KMS-11 (cell line): ENCODE results near the gene HRH3.

Experiments
- H2AFZ ChIP-seq: fragments of 200-600 bp; sonication (generic); 2 replicates; pipeline ENCODE4 v1.6.1; 2016; ENCODE audit warnings: antibody characterized with exemption, mixed run types, low read depth
- H3K27ac ChIP-seq: fragments of 200-600 bp; sonication (generic); 2 replicates; pipeline ENCODE4 v1.6.1; 2016; ENCODE audit warnings: mild to moderate bottlenecking, mixed run types
- H3K27me3 ChIP-seq: fragments of 200-600 bp; sonication (generic); 2 replicates; pipeline ENCODE4 v1.6.1; 2017; ENCODE audit warnings: mild to moderate bottlenecking, low read depth, mixed run types, moderate library complexity; ENCODE audit not compliant: insufficient read depth
- H3K36me3 ChIP-seq: fragments of 200-600 bp; sonication (generic); 2 replicates; pipeline ENCODE4 v1.6.1; 2017; ENCODE audit warnings: mild to moderate bottlenecking, mixed run types; ENCODE audit not compliant: insufficient read depth
- H3K4me1 ChIP-seq: fragments of 200-600 bp; sonication (generic); 2 replicates; pipeline ENCODE4 v1.6.1; 2016; ENCODE audit warnings: mild to moderate bottlenecking, low read depth, mixed run types; ENCODE audit not compliant: poor library complexity, severe bottlenecking
- H3K4me2 ChIP-seq: fragments of 200-600 bp; sonication (generic); 2 replicates; pipeline ENCODE4 v1.7.0; 2016; ENCODE audit warnings: mild to moderate bottlenecking, mixed run types
- H3K4me3 ChIP-seq: fragments of 200-600 bp; sonication (generic); IDR thresholded peaks from 2 replicates; pipeline ENCODE4 v1.6.1; 2017; ENCODE audit warnings: low read depth, low read length, mixed read lengths; ENCODE audit not compliant: insufficient read depth
- H3K79me2 ChIP-seq: fragments of 200-600 bp; sonication (generic); 2 replicates; pipeline ENCODE4 v1.6.1; 2016; ENCODE audit warnings: low read depth, mixed run types; ENCODE audit not compliant: insufficient read depth
- H3K9ac ChIP-seq: fragments of 200-600 bp; sonication (generic); 2 replicates; pipeline ENCODE4 v1.6.1; 2016; ENCODE audit warnings: mild to moderate bottlenecking, mixed run types
- H4K20me1 ChIP-seq: fragments of 200-600 bp; sonication (generic); 2 replicates; pipeline ENCODE4 v1.6.1; 2016; ENCODE audit warnings: mild to moderate bottlenecking, mixed run types; ENCODE audit not compliant: insufficient read depth
- TF ChIP-seq, protein P1 (sequence below): fragments of 200-600 bp; sonication (generic); conservative IDR thresholded peaks from 2 replicates; pipeline ENCODE4 v1.6.1; 2017; ENCODE audit warnings: low read depth, mild to moderate bottlenecking, antibody characterized with exemption, low read length, moderate library complexity, mixed read lengths

HRH3 gene

GRCh38 chr20:62205618-62206387, 14.3 kb downstream of the HRH3 start:
- no peaks in the 10 kb centered on the region for H4K20me1 ChIP-seq
- no peak overlapping the region for H3K4me2 ChIP-seq
- no peaks in the 10 kb centered on the region for H3K36me3 ChIP-seq
- TF ChIP-seq, protein P1, sequence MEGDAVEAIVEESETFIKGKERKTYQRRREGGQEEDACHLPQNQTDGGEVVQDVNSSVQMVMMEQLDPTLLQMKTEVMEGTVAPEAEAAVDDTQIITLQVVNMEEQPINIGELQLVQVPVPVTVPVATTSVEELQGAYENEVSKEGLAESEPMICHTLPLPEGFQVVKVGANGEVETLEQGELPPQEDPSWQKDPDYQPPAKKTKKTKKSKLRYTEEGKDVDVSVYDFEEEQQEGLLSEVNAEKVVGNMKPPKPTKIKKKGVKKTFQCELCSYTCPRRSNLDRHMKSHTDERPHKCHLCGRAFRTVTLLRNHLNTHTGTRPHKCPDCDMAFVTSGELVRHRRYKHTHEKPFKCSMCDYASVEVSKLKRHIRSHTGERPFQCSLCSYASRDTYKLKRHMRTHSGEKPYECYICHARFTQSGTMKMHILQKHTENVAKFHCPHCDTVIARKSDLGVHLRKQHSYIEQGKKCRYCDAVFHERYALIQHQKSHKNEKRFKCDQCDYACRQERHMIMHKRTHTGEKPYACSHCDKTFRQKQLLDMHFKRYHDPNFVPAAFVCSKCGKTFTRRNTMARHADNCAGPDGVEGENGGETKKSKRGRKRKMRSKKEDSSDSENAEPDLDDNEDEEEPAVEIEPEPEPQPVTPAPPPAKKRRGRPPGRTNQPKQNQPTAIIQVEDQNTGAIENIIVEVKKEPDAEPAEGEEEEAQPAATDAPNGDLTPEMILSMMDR: no peak
- no peaks in the 10 kb centered on the region for H3K79me2 ChIP-seq
- H3K4me1 ChIP-seq: no peaks in the 10 kb centered on the region
- H3K27ac ChIP-seq: no peak overlapping the region
- no peak overlapping the region for H3K4me3 ChIP-seq
- H3K9ac ChIP-seq: no peak overlapping the region
- H2AFZ ChIP-seq: no peak overlapping the region
- peaks cover 16% of the 10 kb centered on the region for H3K27me3 ChIP-seq

DNA sequence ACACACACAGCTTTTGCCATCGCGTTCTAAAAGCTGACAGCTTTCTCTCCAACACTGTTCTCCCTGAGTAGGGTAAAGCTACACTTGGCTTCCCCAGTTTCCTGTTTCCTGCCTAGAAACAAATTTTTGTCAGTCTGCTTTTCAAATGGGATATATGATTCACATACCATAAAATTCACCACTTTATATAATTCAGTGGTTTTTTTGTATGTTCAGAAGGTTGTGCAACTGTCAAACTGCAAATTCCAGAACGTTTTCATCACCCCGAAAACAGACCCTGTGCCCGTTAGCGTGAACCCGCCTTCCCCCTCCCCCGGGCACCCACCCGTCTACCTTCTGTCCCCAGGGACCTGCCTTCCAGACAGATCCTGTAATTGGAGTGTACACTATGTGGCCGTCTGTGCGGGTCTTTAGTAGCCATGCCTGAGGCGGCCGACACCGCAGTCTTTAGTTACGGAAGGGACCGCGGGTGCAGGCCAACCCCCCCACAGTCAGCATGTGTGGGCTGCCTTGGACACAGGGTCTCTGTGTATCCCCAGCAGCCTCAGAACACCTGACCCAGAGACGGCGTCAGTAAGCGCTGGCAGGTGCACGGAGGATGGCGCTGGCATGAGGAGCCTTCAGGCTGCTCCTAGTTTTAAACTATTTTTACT, 16.6 kb downstream of the HRH3 start:
- Histone ChIP-seq H2AFZ (no peak overlapping the region), H3K27me3 (no peaks in the 10 kb centered on the region), H3K36me3 (no peaks in the 10 kb centered on the region), H4K20me1 (no peaks in the 10 kb centered on the region), H3K27ac (no peak overlapping the region), H3K4me2 (no peak overlapping the region), H3K79me2 (no peaks in the 10 kb centered on the region), H3K4me3 (no peak overlapping the region), H3K9ac (no peak overlapping the region), H3K4me1 (no peaks in the 10 kb centered on the region)
- TF ChIP-seq, protein P1: no peak

DNA sequence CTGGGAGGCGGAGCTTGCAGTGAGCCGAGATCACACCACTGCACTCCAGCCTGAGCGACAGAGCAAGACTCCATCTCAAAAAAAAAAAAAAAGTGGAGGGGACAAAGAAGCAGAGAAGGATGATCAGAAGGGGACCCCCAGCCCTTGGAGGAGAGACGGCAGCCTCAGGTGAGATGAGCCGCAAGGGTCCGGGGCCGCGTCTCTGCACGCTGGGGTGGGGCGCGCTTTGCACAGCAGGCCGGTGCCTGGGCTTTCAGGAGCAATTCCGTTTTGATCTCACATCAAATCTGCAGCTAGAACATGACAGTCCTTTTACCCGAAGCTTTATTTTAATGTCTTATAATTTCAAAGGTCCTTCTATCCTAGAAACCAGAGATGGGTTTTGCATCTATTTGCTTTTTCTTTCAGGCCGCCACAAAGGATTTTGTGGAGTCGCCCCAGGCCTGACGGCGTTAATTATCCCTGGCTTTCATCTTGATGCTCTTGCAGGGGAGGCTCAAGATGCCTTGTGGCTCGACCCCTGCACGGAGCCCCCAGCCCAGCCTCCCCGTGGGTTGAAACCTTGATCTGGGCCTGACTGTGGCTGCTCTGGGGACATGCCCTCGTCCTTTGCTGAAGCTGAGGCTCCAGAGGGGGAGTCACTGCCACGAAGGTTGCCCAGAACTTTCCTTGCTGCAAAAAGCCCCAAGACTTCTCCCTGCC, 17.3 kb downstream of the HRH3 start:
- H3K4me1 ChIP-seq: no peaks in the 10 kb centered on the region
- H3K27me3 ChIP-seq: no peaks in the 10 kb centered on the region
- no peak overlapping the region for H3K4me3 ChIP-seq
- no peak overlapping the region for H3K4me2 ChIP-seq
- no peaks in the 10 kb centered on the region for H3K79me2 ChIP-seq
- no peak overlapping the region for H3K27ac ChIP-seq
- H4K20me1 ChIP-seq: no peaks in the 10 kb centered on the region
- no peak overlapping the region for H3K9ac ChIP-seq
- no peak overlapping the region for H2AFZ ChIP-seq
- H3K36me3 ChIP-seq: no peaks in the 10 kb centered on the region; the same call in 1 of the 2 replicates
- TF ChIP-seq, protein P1: no peak

- Histone ChIP-seq H3K4me2 (no peak overlapping the region), H3K27ac (no peak overlapping the region), H4K20me1 (no peaks in the 10 kb centered on the region), H3K27me3 (no peaks in the 10 kb centered on the region), H3K4me3 (no peak overlapping the region), H3K79me2 (no peaks in the 10 kb centered on the region), H3K4me1 (no peaks in the 10 kb centered on the region), H2AFZ (no peak overlapping the region), H3K9ac (no peak overlapping the region), H3K36me3 (no peaks in the 10 kb centered on the region; the same call in 1 of the 2 replicates)
- TF ChIP-seq, protein P1: no peak
Observed at GRCh38 chr20:62202083-62202395, 18.0 kb downstream of the HRH3 start.
